Measurements from ENCODE around the gene C16orf86. TPM values are rescaled to one million over a fixed set of nuclear protein-coding genes. Genes with fewer than 3 reads are reported as not detected.
A peak's percentile ranks its signal among the peaks of the same experiment; 100 is the strongest.
"Not testable (repeated sequence)": the region's sequence is repeated elsewhere in the genome, so short reads cannot be mapped to it uniquely, and the experiment has no call there.

C16orf86 gene
- total RNA-seq, 2 donors from 2014 or later = 1.6 to 1.9 TPM

DNA sequence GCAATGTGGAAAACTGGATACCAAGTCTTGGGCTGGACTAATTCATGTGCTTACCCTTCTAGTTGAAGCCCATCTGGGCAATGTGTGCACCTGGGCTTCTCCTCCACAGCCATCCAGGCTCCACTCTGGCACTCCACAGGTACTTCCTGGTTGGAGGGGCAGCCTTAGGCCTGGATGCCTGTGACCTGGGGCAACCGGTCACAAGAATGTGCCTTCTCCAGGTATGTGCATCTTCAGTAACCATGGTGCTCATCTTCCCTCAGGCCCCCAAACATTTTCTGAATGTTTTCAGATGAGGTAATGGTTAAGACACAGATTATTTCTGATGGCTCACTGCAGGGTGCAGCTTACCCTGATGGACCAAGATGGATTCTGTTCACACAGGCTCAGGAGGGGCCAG is 11.1 kb downstream of the C16orf86 start:
- no peak for DNase-seq (ENCODE audit: low spot score)
- no peaks in the 10 kb centered on the region for H3K9me3 Mint-ChIP-seq
- ATAC-seq = no peak
- H3K4me3 Mint-ChIP-seq = no peak overlapping the region
- H3K27ac Mint-ChIP-seq = no peak overlapping the region
- no peaks in the 10 kb centered on the region for H3K36me3 Mint-ChIP-seq
- H3K4me1 Mint-ChIP-seq (ENCODE audit: low read depth in 2 of 2) = peaks cover 0 to 1% of the 10 kb centered on the region in 2 donors
- no peaks in the 10 kb centered on the region for H3K27me3 Mint-ChIP-seq

- DNase-seq (ENCODE audit: low spot score) = no peak
- no peak overlapping the region for H3K27ac Mint-ChIP-seq
- no peak overlapping the region for H3K4me3 Mint-ChIP-seq
- no peaks in the 10 kb centered on the region for H3K9me3 Mint-ChIP-seq
- no peaks in the 10 kb centered on the region for H3K36me3 Mint-ChIP-seq
- no peaks in the 10 kb centered on the region for H3K4me1 Mint-ChIP-seq (ENCODE audit: low read depth in 2 of 2)
- H3K27me3 Mint-ChIP-seq = no peaks in the 10 kb centered on the region
- no peak for ATAC-seq
Observed at GRCh38 chr16:67678354-67679023, 11.9 kb downstream of the C16orf86 start.

DNA sequence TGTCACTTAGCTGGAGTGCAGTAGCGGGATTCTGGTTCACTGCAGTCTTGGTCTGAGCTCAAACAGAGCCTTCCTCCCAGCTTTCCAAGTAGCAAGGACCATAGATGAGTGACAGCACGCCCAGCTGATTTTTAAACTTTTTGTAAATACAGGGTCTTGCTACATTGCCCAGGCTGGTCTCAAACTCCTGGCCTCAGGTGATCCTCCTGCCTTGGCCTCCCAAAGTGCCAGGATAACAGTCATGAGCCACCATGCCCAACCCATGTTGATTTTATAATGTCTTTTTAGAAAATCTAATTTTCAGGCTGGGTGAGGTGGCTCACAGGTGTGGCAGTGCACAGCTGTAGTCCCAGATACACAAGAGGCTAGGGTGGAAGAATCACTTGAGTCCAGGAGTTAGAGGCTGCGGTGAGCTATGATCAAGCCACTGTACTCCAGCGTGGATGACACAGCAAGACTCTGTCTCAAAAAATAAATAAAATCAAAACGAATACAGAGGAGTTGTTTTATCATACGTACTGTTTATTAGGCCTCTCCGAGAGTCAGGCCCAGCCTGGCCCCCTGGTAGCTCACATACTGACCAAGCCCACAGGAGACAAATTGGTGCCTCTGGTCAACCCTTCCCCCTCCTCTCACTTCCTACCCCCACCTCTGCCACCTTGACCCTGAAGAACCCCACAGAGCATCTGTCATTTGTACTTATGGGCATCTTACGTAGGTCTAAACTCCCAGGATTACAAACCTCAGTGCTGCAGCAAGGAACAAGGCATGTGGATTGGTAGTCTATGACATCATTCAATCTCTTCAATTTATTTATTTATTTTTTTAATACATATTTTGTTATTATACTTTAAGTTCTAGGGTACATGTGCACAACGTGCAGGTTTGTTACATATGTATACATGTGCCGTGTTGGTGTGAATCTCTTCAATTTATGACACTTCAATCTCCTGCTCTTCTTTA is 13.6 kb downstream of the C16orf86 start:
- H3K4me1 Mint-ChIP-seq (ENCODE audit: low read depth in 2 of 2) = no peaks in the 10 kb centered on the region
- H3K9me3 Mint-ChIP-seq = no peaks in the 10 kb centered on the region
- no peak overlapping the region for H3K27ac Mint-ChIP-seq
- no peak for DNase-seq (ENCODE audit: low spot score)
- H3K4me3 Mint-ChIP-seq = no peak overlapping the region
- no peak for ATAC-seq
- no peaks in the 10 kb centered on the region for H3K27me3 Mint-ChIP-seq
- H3K36me3 Mint-ChIP-seq = no peaks in the 10 kb centered on the region

GRCh38 chr16:67683767-67684166 is 17.2 kb downstream of the C16orf86 start:
- DNase-seq (ENCODE audit: low spot score) = no peak
- Mint-ChIP-seq H3K4me1 (ENCODE audit: low read depth in 2 of 2) (no peaks in the 10 kb centered on the region), H3K36me3 (no peaks in the 10 kb centered on the region), H3K9me3 (no peaks in the 10 kb centered on the region), H3K27ac (no peak overlapping the region), H3K4me3 (no peak overlapping the region), H3K27me3 (no peaks in the 10 kb centered on the region)
- ATAC-seq = no peak

GRCh38 chr16:67685388-67686112 is 18.9 kb downstream of the C16orf86 start:
- no peak for ATAC-seq
- no peak for DNase-seq (ENCODE audit: low spot score)
- no peaks in the 10 kb centered on the region for H3K9me3 Mint-ChIP-seq
- no peaks in the 10 kb centered on the region for H3K27me3 Mint-ChIP-seq
- H3K4me1 Mint-ChIP-seq (ENCODE audit: low read depth in 2 of 2) = no peaks in the 10 kb centered on the region
- no peak overlapping the region for H3K4me3 Mint-ChIP-seq
- no peaks in the 10 kb centered on the region for H3K36me3 Mint-ChIP-seq
- H3K27ac Mint-ChIP-seq = no peak overlapping the region

GRCh38 chr16:67693517-67694285 is 27.1 kb downstream of the C16orf86 start:
- not testable (repeated sequence) for DNase-seq (ENCODE audit: low spot score); H3K36me3 Mint-ChIP-seq; H3K4me3 Mint-ChIP-seq; ATAC-seq; H3K27me3 Mint-ChIP-seq; H3K27ac Mint-ChIP-seq; H3K9me3 Mint-ChIP-seq
- peaks cover 4 to 13% of the 10 kb centered on the region in 2 donors for H3K4me1 Mint-ChIP-seq (ENCODE audit: low read depth in 2 of 2)

- ATAC-seq (no peak), DNase-seq (ENCODE audit: low spot score) (no peak)
- Mint-ChIP-seq H3K36me3 (no peaks in the 10 kb centered on the region), H3K4me3 (no peak overlapping the region), H3K27me3 (no peaks in the 10 kb centered on the region), H3K27ac (peak overlapping the region in 1 of 2 donors; percentile 16), H3K9me3 (no peaks in the 10 kb centered on the region), H3K4me1 (ENCODE audit: low read depth in 2 of 2) (peaks cover 4 to 13% of the 10 kb centered on the region in 2 donors)
Observed at GRCh38 chr16:67694611-67695010, 28.0 kb downstream of the C16orf86 start.

DNA sequence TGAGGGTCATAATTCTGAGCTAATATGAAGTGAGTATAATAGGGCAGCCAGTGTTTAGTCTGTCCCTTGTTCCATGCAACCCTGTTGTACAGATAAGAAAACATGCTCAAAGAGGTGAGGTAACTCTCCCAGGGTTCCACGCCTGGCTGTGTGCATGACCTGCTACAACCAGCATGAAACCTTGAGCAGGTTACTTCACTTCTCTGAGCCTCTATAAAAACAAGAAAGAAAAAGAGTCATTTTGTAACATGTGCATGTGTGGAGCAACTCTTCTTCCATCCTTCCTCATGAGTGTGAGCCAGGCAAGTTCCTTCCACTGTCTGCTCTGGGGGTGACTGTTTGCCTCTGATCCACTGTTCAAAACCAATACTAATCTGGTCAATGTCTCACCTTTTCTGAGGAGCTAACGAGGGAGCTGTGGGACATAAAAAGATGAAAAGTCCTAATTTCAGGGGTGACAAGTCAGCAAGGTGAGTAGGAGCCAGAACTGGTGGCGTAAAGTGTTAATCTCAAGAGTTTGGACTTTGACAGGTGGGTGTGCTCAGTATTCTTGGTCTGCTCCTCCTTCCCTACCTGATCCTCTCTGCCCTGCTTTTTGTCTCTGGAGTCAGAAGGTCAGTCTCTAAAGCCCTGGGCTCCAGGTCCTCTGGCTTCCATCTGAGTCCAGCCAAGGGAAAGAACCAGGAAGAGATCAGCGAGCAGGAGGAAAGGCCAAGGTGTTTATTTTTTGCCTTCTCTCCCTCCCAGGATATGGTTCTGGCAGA is 31.0 kb downstream of the C16orf86 start:
- Mint-ChIP-seq H3K36me3 (no peaks in the 10 kb centered on the region), H3K9me3 (no peaks in the 10 kb centered on the region), H3K27me3 (no peaks in the 10 kb centered on the region), H3K27ac (no peak overlapping the region), H3K4me3 (no peak overlapping the region), H3K4me1 (ENCODE audit: low read depth in 2 of 2) (peaks cover 0 to 7% of the 10 kb centered on the region in 2 donors)
- no peak for DNase-seq (ENCODE audit: low spot score)
- ATAC-seq = no peak

GRCh38 chr16:67699265-67699664 is 32.7 kb downstream of the C16orf86 start:
- H3K9me3 Mint-ChIP-seq = no peaks in the 10 kb centered on the region
- DNase-seq (ENCODE audit: low spot score) (no peak), ATAC-seq (no peak)
- no peaks in the 10 kb centered on the region for H3K27me3 Mint-ChIP-seq
- H3K4me1 Mint-ChIP-seq (ENCODE audit: low read depth in 2 of 2) = peaks cover 12 to 19% of the 10 kb centered on the region in 2 donors
- no peaks in the 10 kb centered on the region for H3K36me3 Mint-ChIP-seq
- H3K4me3 Mint-ChIP-seq = no peak overlapping the region
- no peak overlapping the region for H3K27ac Mint-ChIP-seq

DNA sequence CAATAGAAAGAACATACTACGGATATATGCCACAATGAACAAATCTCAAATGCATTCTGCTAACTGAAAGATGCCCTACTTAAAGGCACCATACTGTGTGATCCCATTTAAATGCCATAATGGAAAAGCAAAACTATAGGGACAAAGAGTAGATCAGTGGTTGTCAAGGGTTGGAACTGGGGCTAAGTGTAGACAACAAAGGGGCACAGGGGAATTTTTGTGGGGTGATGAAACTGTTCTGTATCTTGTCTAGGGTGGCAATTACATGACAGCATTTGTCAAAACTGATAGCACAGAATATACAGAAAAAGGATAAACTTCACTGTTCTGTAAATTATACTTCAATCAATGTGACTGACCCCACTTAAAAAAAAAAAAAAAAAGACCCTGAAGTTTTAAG is 34.8 kb downstream of the C16orf86 start:
- Mint-ChIP-seq H3K36me3 (no peaks in the 10 kb centered on the region), H3K9me3 (no peaks in the 10 kb centered on the region), H3K27ac (no peak overlapping the region), H3K4me1 (ENCODE audit: low read depth in 2 of 2) (peaks cover 17 to 25% of the 10 kb centered on the region in 2 donors), H3K27me3 (no peaks in the 10 kb centered on the region), H3K4me3 (no peak overlapping the region)
- ATAC-seq (no peak), DNase-seq (ENCODE audit: low spot score) (no peak)

DNA sequence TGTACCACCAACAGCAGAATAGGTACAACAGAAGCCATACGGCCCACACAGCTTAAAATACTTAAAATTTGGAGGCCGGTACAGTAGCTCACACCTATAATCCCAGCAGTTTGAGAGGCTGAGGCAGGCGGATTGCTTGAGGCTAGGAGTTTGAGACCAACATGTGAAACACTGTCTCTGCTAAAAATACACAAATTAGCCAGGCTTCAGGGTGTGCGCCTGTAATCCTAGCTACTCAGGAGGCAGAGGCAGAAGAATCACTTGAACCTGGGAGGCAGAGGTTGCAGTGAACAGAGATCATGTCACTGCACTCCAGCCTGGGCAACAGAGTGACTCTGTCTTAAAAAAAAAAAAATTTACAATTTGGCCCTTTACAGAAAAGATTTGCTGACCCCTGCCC is 35.5 kb downstream of the C16orf86 start:
- no peak overlapping the region for H3K4me3 Mint-ChIP-seq
- no peaks in the 10 kb centered on the region for H3K9me3 Mint-ChIP-seq
- no peak for DNase-seq (ENCODE audit: low spot score)
- H3K27ac Mint-ChIP-seq = no peak overlapping the region
- H3K36me3 Mint-ChIP-seq = no peaks in the 10 kb centered on the region
- no peaks in the 10 kb centered on the region for H3K27me3 Mint-ChIP-seq
- ATAC-seq = no peak
- peaks cover 17 to 22% of the 10 kb centered on the region in 2 donors for H3K4me1 Mint-ChIP-seq (ENCODE audit: low read depth in 2 of 2)

DNA sequence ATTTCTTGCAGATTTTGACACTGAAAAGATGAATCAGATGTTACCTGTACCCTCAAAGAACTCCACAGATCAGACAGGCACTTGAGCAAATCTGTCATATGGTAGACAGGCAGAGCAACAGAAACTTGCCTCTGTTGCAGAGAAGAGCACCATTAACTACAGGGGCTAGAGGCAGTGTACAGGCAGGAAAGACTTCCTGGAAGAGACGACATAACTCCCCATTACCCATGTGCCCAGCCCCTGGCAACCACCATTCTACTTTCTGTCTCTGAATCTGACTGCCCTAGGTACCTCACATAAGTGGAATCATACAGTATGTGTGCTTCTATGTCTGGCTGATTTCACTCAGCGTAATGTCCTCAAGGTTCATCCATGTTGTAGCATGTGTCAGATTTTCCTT is 37.0 kb downstream of the C16orf86 start:
- no peaks in the 10 kb centered on the region for H3K9me3 Mint-ChIP-seq
- peaks cover 17% of the 10 kb centered on the region in 2 donors for H3K4me1 Mint-ChIP-seq (ENCODE audit: low read depth in 2 of 2)
- H3K27ac Mint-ChIP-seq = peak overlapping the region; percentile 63 to 87
- H3K4me3 Mint-ChIP-seq = peak overlapping the region; percentile 52
- peak; percentile 59 to 84 for ATAC-seq
- no peaks in the 10 kb centered on the region for H3K27me3 Mint-ChIP-seq
- no peak for DNase-seq (ENCODE audit: low spot score)
- H3K36me3 Mint-ChIP-seq = no peaks in the 10 kb centered on the region

DNA sequence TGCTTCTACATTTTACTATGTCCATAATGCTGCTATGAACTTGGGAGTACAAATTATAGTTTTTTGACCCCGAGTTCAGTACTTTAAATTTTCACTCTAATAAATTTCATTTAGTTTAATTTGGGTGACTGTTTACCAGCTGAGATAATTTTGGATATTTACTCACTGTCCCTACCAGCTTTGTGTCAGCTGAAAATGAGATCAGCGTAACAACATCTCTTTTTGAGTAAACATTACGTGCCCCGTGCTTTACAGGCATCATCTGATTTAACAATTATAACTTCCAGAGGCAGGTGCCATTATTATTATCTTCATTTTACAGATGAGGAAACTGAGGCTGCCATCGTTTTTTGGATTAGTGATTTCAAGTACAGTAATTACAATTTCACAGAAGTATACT is 37.5 kb downstream of the C16orf86 start:
- no peaks in the 10 kb centered on the region for H3K36me3 Mint-ChIP-seq
- no peaks in the 10 kb centered on the region for H3K9me3 Mint-ChIP-seq
- peaks cover 17% of the 10 kb centered on the region in 2 donors for H3K4me1 Mint-ChIP-seq (ENCODE audit: low read depth in 2 of 2)
- H3K27me3 Mint-ChIP-seq = no peaks in the 10 kb centered on the region
- ATAC-seq (no peak), DNase-seq (ENCODE audit: low spot score) (no peak)
- H3K27ac Mint-ChIP-seq = peak overlapping the region; percentile 63 to 87
- peak overlapping the region; percentile 52 for H3K4me3 Mint-ChIP-seq
